A673 (cell line): Measurements from ENCODE around the gene SHC3.

Source experiments
- EZH2 ChIP-seq: fragments of 200-600 bp; sonication (generic); IDR thresholded peaks from 2 replicates; pipeline ENCODE4 v1.6.1; 2017; ENCODE audit warnings: borderline replicate concordance, low read depth, mild to moderate bottlenecking, mixed read lengths, antibody characterized with exemption, low read length; ENCODE audit not compliant: poor library complexity, severe bottlenecking
- TF ChIP-seq, protein P1 (sequence below): fragments of 300-800, 200-600 bp; sonication (generic); conservative IDR thresholded peaks from 2 replicates; pipeline ENCODE4 v1.5.1; 2017; ENCODE audit warnings: low read depth, mild to moderate bottlenecking, antibody characterized with exemption, low read length, moderate library complexity, mixed read lengths

DNA sequence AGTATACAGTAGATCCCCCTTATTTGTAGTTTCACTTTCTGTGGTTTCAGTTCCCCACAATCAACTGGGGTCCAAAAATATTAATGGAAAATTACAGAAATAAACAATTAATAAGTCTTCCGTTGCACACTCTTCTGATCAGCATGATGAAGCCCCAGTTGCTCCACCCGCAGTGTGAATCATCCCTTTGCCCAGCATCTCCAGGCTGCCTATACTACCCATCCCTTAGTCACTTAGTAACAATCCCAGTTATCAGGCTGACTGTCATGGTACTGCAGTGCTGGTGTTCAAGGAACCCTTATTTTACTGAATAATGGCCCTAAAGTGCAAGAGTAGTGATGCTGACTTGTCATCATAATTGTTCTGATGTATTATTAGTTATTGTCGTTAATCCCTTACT lies 28.9 kb downstream of the SHC3 start:
- TF ChIP-seq, protein P1, sequence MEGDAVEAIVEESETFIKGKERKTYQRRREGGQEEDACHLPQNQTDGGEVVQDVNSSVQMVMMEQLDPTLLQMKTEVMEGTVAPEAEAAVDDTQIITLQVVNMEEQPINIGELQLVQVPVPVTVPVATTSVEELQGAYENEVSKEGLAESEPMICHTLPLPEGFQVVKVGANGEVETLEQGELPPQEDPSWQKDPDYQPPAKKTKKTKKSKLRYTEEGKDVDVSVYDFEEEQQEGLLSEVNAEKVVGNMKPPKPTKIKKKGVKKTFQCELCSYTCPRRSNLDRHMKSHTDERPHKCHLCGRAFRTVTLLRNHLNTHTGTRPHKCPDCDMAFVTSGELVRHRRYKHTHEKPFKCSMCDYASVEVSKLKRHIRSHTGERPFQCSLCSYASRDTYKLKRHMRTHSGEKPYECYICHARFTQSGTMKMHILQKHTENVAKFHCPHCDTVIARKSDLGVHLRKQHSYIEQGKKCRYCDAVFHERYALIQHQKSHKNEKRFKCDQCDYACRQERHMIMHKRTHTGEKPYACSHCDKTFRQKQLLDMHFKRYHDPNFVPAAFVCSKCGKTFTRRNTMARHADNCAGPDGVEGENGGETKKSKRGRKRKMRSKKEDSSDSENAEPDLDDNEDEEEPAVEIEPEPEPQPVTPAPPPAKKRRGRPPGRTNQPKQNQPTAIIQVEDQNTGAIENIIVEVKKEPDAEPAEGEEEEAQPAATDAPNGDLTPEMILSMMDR = no peak
- no peak for TF ChIP-seq EZH2
